AG10803 (cell line): ENCODE data around the gene ZNF488.

Experiments
- DNase-seq: peaks from one replicate; pipeline ENCODE4 v3.0.0; 2010; ENCODE audit warnings: low read depth
- H3K4me3 ChIP-seq: 2 replicates; pipeline ENCODE4 v1.5.1; 2011; ENCODE audit warnings: mild to moderate bottlenecking, low read length, control low read depth
- CTCF ChIP-seq: conservative IDR thresholded peaks from 2 replicates; pipeline ENCODE4 v1.5.1; 2011; ENCODE audit warnings: mild to moderate bottlenecking, low read length, control low read depth, inconsistent platforms

ZNF488 gene

GRCh38 chr10:47381103-47381395, 3.0 kb downstream of the ZNF488 start:
- H3K4me3 ChIP-seq, result no peak overlapping the region
- TF ChIP-seq CTCF, result no peak
- DNase-seq, result no peak

- no peak overlapping the region for H3K4me3 ChIP-seq
- DNase-seq, result no peak
- no peak for TF ChIP-seq CTCF
Measured at GRCh38 chr10:47380341-47381102, 3.6 kb downstream of the ZNF488 start.

- no peak for DNase-seq
- no peak overlapping the region for H3K4me3 ChIP-seq
- no peak for TF ChIP-seq CTCF
Measured at GRCh38 chr10:47379901-47380300, 4.2 kb downstream of the ZNF488 start.

GRCh38 chr10:47379445-47379785, 4.7 kb downstream of the ZNF488 start:
- no peak for TF ChIP-seq CTCF
- no peak overlapping the region for H3K4me3 ChIP-seq
- DNase-seq, result no peak

- DNase-seq, result no peak
- TF ChIP-seq CTCF, result no peak
- H3K4me3 ChIP-seq, result no peak overlapping the region
Measured at GRCh38 chr10:47378606-47379444, 5.3 kb downstream of the ZNF488 start.

GRCh38 chr10:47378183-47378510, 5.9 kb downstream of the ZNF488 start:
- DNase-seq, result no peak
- H3K4me3 ChIP-seq, result no peak overlapping the region
- no peak for TF ChIP-seq CTCF
